ENCODE data around the gene TRMT1L. TPM values are rescaled to one million over a fixed set of nuclear protein-coding genes. Genes with fewer than 3 reads are reported as not detected.
A peak's percentile ranks its signal among the peaks of the same experiment; 100 is the strongest.
"Not testable (repeated sequence)": the region's sequence is repeated elsewhere in the genome, so short reads cannot be mapped to it uniquely, and the experiment has no call there.

TRMT1L gene
- total RNA-seq = 14.1 and 16.9 TPM in 2 replicates
- long read RNA-seq, full-length matches to known transcripts = 6 of 13 reads
- long read RNA-seq, partial matches to known transcripts = 6 of 13 reads
- long read RNA-seq, other reads (novel, unspliced or antisense) = 1 of 13 reads

GRCh38 chr1:185156854-185157598, at the start of gene TRMT1L, which contains the start of gene SWT1:
Gene TRMT1L (minus strand): TSS chr1:185156953. CDS start chr1:185156712, 241 bp downstream.
Gene SWT1 (plus strand): TSS chr1:185157167. CDS start chr1:185160842, 3,675 bp downstream.
- peak within 1 kb of the TSS; percentile 97 for H3K4me3 Mint-ChIP-seq (ENCODE audit: unreplicated experiment)
- H3K36me3 Mint-ChIP-seq (ENCODE audit: unreplicated experiment) = peaks cover 8% of the 10 kb centered on the region
- H3K27me3 Mint-ChIP-seq (ENCODE audit: unreplicated experiment) = no peaks in the 10 kb centered on the region
- no peaks in the 10 kb centered on the region for H3K9me3 Mint-ChIP-seq (ENCODE audit: unreplicated experiment)
- TF ChIP-seq CTCF (IDR thresholded peaks at IDR 0.05) = no peak
- peaks cover 40% of the 10 kb centered on the region for H3K4me1 Mint-ChIP-seq (ENCODE audit: unreplicated experiment)
- peak; percentile 99 for DNase-seq (ENCODE audit: extremely low spot score, unreplicated experiment)
- H3K27ac Mint-ChIP-seq (ENCODE audit: unreplicated experiment) = peak within 1 kb of the TSS; percentile 99

- no peak for DNase-seq (ENCODE audit: extremely low spot score, unreplicated experiment)
- Mint-ChIP-seq H3K27ac (ENCODE audit: unreplicated experiment) (no peak overlapping the region), H3K4me1 (ENCODE audit: unreplicated experiment) (peaks cover 8% of the 10 kb centered on the region), H3K9me3 (ENCODE audit: unreplicated experiment) (peaks cover 20% of the 10 kb centered on the region), H3K4me3 (ENCODE audit: unreplicated experiment) (no peak overlapping the region), H3K36me3 (ENCODE audit: unreplicated experiment) (peaks cover 44% of the 10 kb centered on the region), H3K27me3 (ENCODE audit: unreplicated experiment) (no peaks in the 10 kb centered on the region)
- TF ChIP-seq CTCF (IDR thresholded peaks at IDR 0.05) = no peak
Observed at GRCh38 chr1:185200889-185201288, 44.1 kb upstream of the TRMT1L start.

GRCh38 chr1:185198712-185199111, 42.0 kb upstream of the TRMT1L start:
- H3K36me3 Mint-ChIP-seq (ENCODE audit: unreplicated experiment) = peaks cover 49% of the 10 kb centered on the region

GRCh38 chr1:185193756-185194155, 37.0 kb upstream of the TRMT1L start:
- Mint-ChIP-seq H3K9me3 (ENCODE audit: unreplicated experiment) (peaks cover 15% of the 10 kb centered on the region), H3K27ac (ENCODE audit: unreplicated experiment) (no peak overlapping the region)

More at GRCh38 chr1:185198712-185199111, 42.0 kb upstream of the TRMT1L start:
- H3K27me3 Mint-ChIP-seq (ENCODE audit: unreplicated experiment); H3K4me1 Mint-ChIP-seq (ENCODE audit: unreplicated experiment); H3K4me3 Mint-ChIP-seq (ENCODE audit: unreplicated experiment); DNase-seq (ENCODE audit: extremely low spot score, unreplicated experiment); H3K27ac Mint-ChIP-seq (ENCODE audit: unreplicated experiment): not testable (repeated sequence)
- peaks cover 20% of the 10 kb centered on the region for H3K9me3 Mint-ChIP-seq (ENCODE audit: unreplicated experiment)

GRCh38 chr1:185170291-185170848, 13.6 kb upstream of the TRMT1L start:
- H3K4me3 Mint-ChIP-seq (ENCODE audit: unreplicated experiment) = no peak overlapping the region
- peak; percentile 79 for TF ChIP-seq CTCF (IDR thresholded peaks at IDR 0.05)

More at GRCh38 chr1:185193756-185194155, 37.0 kb upstream of the TRMT1L start:
- no peak for DNase-seq (ENCODE audit: extremely low spot score, unreplicated experiment)
- no peaks in the 10 kb centered on the region for H3K27me3 Mint-ChIP-seq (ENCODE audit: unreplicated experiment)
- no peak for TF ChIP-seq CTCF (IDR thresholded peaks at IDR 0.05)
- H3K36me3 Mint-ChIP-seq (ENCODE audit: unreplicated experiment) = peaks cover 54% of the 10 kb centered on the region
- no peaks in the 10 kb centered on the region for H3K4me1 Mint-ChIP-seq (ENCODE audit: unreplicated experiment)
- H3K4me3 Mint-ChIP-seq (ENCODE audit: unreplicated experiment) = no peak overlapping the region

More at GRCh38 chr1:185170291-185170848, 13.6 kb upstream of the TRMT1L start:
- H3K27ac Mint-ChIP-seq (ENCODE audit: unreplicated experiment) = no peak overlapping the region
- no peaks in the 10 kb centered on the region for H3K4me1 Mint-ChIP-seq (ENCODE audit: unreplicated experiment)
- no peaks in the 10 kb centered on the region for H3K9me3 Mint-ChIP-seq (ENCODE audit: unreplicated experiment)
- no peaks in the 10 kb centered on the region for H3K27me3 Mint-ChIP-seq (ENCODE audit: unreplicated experiment)
- peaks cover 38% of the 10 kb centered on the region for H3K36me3 Mint-ChIP-seq (ENCODE audit: unreplicated experiment)
- no peak for DNase-seq (ENCODE audit: extremely low spot score, unreplicated experiment)

All from osteocyte (in vitro differentiated cells).